CD4-positive, alpha-beta T cell (primary cell): ENCODE data around the gene ANXA4. TPM values are rescaled to one million over a fixed set of nuclear protein-coding genes. Genes with fewer than 3 reads are reported as not detected.

ENCODE experiments used
- ATAC-seq: fragments of 200-7000 bp; cut with Tn5 transposase; one replicate; pipeline ENCODE4 v1.10.0; 2022; ENCODE audit warnings: mild to moderate bottlenecking; ENCODE audit not compliant: poor library complexity
- CTCF ChIA-PET: fragments of 350-600 bp; sonication (Branson Sonifier 250); formaldehyde crosslinking; loops from one replicate; lab custom pipeline; 2021; ENCODE audit warnings: antibody characterized with exemption, inconsistent platforms; lab: Charles Lee
- POLR2A ChIA-PET: fragments of 350-600 bp; sonication (Branson Sonifier 250); formaldehyde crosslinking; loops from one replicate; lab custom pipeline; 2021; ENCODE audit warnings: antibody characterized with exemption, inconsistent platforms; lab: Charles Lee
- DNase-seq, 14 experiments: peaks; one replicate each; pipeline ENCODE4 v3.0.0-alpha.2; 2013 to 2020; ENCODE audit warnings: mixed read lengths in 2 of 14
- H3K27ac ChIP-seq, 2 donors: one replicate each; pipeline versions ENCODE4 v1.5.1 to v1.7.0; 2013; ENCODE audit warnings: low read length in 2 of 2, low read depth in 1 of 2, mild to moderate bottlenecking in 1 of 2
- H3K27me3 ChIP-seq, 2 experiments: 1 replicate in 1 of 2; 2 replicates in 1 of 2; pipeline versions ENCODE4 v1.6.1 to v1.7.0; 2013; ENCODE audit warnings: low read length in 2 of 2, control low read depth in 1 of 2, mild to moderate bottlenecking in 1 of 2, moderate library complexity in 1 of 2; ENCODE audit not compliant: insufficient read depth in 2 of 2, control insufficient read depth in 1 of 2
- H3K36me3 ChIP-seq: one replicate; pipeline ENCODE4 v1.6.1; 2013; ENCODE audit warnings: low read length, control low read depth; ENCODE audit not compliant: insufficient read depth
- H3K4me1 ChIP-seq: one replicate; pipeline ENCODE4 v1.6.1; 2013; ENCODE audit warnings: low read length, control low read depth; ENCODE audit not compliant: insufficient read depth
- H3K4me3 ChIP-seq: one replicate; pipeline ENCODE4 v1.5.1; 2013; ENCODE audit warnings: mild to moderate bottlenecking, low read length, moderate library complexity
- H3K9me3 ChIP-seq, 2 experiments: 1 replicate in 1 of 2; 2 replicates in 1 of 2; pipeline versions ENCODE4 v1.6.1 to v1.7.0; 2013; ENCODE audit warnings: low read length in 2 of 2, mild to moderate bottlenecking in 2 of 2, control low read depth in 1 of 2, moderate library complexity in 1 of 2; ENCODE audit not compliant: control insufficient read depth in 1 of 2, insufficient read depth in 1 of 2
- H3K27ac Mint-ChIP-seq: one replicate; pipeline ENCODE4 v1.8.0; 2020; ENCODE audit warnings: mixed read lengths
- H3K27me3 Mint-ChIP-seq: one replicate; pipeline ENCODE4 v1.8.0; 2021; ENCODE audit warnings: mixed read lengths
- H3K36me3 Mint-ChIP-seq: one replicate; pipeline ENCODE4 v1.8.0; 2021; ENCODE audit warnings: low read depth, mixed read lengths
- H3K4me1 Mint-ChIP-seq: one replicate; pipeline ENCODE4 v1.8.0; 2021; ENCODE audit warnings: low read depth, mixed read lengths
- H3K4me3 Mint-ChIP-seq: one replicate; pipeline ENCODE4 v1.8.0; 2020; ENCODE audit warnings: mild to moderate bottlenecking, mixed read lengths
- H3K9me3 Mint-ChIP-seq: one replicate; pipeline ENCODE4 v1.8.0; 2020; ENCODE audit warnings: mixed read lengths
- intact Hi-C, 2 experiments: fragments of 100-400 bp; cut with DNase I in 1 of 2; cut with micrococcal nuclease in 1 of 2; formaldehyde crosslinking; loops; one replicate each; pipeline versions ENCODE4 v1.15.1 to v1.9.0; 2023 to 2025; cut with DNase I, micrococcal nuclease
- total RNA-seq, 174 experiments: library from RNA in 2 of 174; stranded (reverse) in 2 of 174; gene quantifications; one replicate each; pipeline ENCODE4 v1.2.3 and lab custom pipeline; 2021 to 2026
- TF ChIP-seq, protein P1 (sequence below): fragments of 200-600 bp; IDR thresholded peaks from one replicate; pipeline ENCODE4 v1.8.0; 2022; ENCODE audit warnings: antibody characterized with exemption, mild to moderate bottlenecking

ANXA4 gene
- total RNA-seq, 2 experiments from 2014 or later, result 4.0 to 5.3 TPM

DNA sequence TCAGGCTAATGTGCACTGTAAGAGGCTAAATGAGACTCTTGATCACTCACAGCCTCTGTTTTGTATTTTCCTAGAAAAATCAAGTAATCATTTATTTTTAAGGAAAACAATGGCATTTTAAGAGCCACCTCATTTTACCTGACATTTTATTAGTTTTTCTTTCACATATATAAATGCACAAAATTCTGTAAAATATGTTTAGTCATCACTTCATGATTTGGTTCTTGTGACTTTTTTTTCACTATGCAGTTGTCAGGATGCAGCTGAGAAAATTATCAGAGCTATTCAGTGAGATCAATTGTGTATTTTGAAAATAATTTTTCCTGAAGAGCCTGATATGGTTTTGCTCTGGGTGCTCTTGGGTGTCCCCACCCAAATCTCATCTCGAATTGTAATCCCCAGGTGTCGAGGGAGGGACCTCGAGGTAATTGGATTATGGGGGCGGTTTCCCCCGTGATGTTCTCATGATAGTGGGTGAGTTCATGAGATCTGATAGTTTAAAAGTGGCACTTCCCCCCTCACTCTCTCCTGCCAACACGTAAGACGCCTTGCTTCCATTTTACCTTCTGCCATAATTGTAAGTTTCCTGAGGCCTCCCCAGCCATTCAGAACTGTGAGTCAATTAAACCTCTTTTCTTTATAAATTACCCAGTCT is 16.1 kb upstream of the ANXA4 start:
- Mint-ChIP-seq H3K27ac (no peak overlapping the region), H3K4me3 (no peak overlapping the region), H3K9me3 (no peaks in the 10 kb centered on the region), H3K27me3 (no peaks in the 10 kb centered on the region), H3K4me1 (peaks cover 7% of the 10 kb centered on the region), H3K36me3 (no peaks in the 10 kb centered on the region)
- H3K4me1 ChIP-seq, result peaks cover 9% of the 10 kb centered on the region
- intact Hi-C loops, result loop anchor here in 1 of 2 experiments (10.0 kb wide), 1 partner anchor 169 kb away; the partner anchor contains the start of gene SNRNP27
- ATAC-seq, result no peak
- TF ChIP-seq, protein P1, sequence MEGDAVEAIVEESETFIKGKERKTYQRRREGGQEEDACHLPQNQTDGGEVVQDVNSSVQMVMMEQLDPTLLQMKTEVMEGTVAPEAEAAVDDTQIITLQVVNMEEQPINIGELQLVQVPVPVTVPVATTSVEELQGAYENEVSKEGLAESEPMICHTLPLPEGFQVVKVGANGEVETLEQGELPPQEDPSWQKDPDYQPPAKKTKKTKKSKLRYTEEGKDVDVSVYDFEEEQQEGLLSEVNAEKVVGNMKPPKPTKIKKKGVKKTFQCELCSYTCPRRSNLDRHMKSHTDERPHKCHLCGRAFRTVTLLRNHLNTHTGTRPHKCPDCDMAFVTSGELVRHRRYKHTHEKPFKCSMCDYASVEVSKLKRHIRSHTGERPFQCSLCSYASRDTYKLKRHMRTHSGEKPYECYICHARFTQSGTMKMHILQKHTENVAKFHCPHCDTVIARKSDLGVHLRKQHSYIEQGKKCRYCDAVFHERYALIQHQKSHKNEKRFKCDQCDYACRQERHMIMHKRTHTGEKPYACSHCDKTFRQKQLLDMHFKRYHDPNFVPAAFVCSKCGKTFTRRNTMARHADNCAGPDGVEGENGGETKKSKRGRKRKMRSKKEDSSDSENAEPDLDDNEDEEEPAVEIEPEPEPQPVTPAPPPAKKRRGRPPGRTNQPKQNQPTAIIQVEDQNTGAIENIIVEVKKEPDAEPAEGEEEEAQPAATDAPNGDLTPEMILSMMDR, result no peak
- H3K27me3 ChIP-seq, result no peaks in the 10 kb centered on the region
- no peak for DNase-seq
- H3K9me3 ChIP-seq, result no peaks in the 10 kb centered on the region
- ChIA-PET CTCF (interaction anchor here (1.0 to 3.4 kb wide), 5 partner anchors 10 to 147 kb away, joined by 3 to 81 read pairs (median 5); no protein-coding TSS in a partner anchor), POLR2A (interaction anchor here (1.0 to 2.8 kb wide), 4 partner anchors 16 to 161 kb away, joined by 3 to 16 read pairs (median 5); no protein-coding TSS in a partner anchor)
- H3K4me3 ChIP-seq, result no peak overlapping the region
- no peaks in the 10 kb centered on the region for H3K36me3 ChIP-seq
- H3K27ac ChIP-seq, result no peak overlapping the region

DNA sequence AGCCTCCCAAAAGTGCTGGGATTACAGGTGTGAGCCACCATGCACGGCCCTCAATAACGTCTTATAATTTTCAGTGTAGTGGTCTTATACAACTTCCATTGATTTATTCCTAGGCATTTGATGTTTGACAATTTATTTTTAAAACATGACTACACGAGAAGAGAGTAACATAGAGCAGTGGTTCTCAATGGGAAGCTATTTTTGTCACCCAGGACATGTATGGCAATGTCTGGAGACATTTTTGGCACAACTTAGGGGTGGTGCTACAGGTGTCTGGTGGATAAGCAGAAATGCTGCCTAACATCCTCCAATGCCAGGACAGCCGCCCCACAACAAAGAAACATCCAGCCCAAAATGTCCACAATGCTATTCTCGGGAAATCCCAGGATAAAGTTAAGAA is 12.7 kb upstream of the ANXA4 start:
- intact Hi-C loops, result loop anchor here in 1 of 2 experiments (10.0 kb wide), 1 partner anchor 166 kb away; the partner anchor contains the start of gene SNRNP27
- Histone ChIP-seq H3K36me3 (no peaks in the 10 kb centered on the region), H3K4me1 (peaks cover 8% of the 10 kb centered on the region), H3K27me3 (no peaks in the 10 kb centered on the region), H3K27ac (no peak overlapping the region), H3K9me3 (no peaks in the 10 kb centered on the region), H3K4me3 (no peak overlapping the region)
- Mint-ChIP-seq H3K4me1 (peaks cover 7% of the 10 kb centered on the region), H3K4me3 (no peak overlapping the region), H3K27me3 (no peaks in the 10 kb centered on the region), H3K9me3 (no peaks in the 10 kb centered on the region), H3K36me3 (no peaks in the 10 kb centered on the region), H3K27ac (no peak overlapping the region)
- TF ChIP-seq, protein P1, result no peak
- no peak for DNase-seq
- no peak for ATAC-seq
- POLR2A ChIA-PET, result no interaction called here
- CTCF ChIA-PET, result no interaction called here

DNA sequence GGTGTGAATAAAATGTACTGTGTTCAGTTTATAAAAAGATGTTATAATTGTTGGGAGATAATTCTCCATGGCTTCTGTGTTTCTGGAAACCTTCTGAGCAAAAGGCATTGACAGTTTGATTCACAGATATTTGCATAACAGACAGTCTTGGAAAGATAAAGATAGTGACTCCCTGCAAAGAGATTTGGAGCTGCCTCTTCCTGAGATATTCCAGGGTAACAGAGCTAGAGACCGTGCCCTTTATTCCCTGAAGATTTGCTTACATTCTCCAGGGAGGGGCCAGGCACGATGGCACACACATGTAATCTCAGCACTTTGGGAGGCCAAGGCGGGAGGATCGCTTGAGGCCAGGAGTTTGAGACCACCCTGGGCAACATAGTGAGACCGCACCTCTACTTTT is 12.2 kb upstream of the ANXA4 start:
- H3K36me3 ChIP-seq, result no peaks in the 10 kb centered on the region
- H3K27me3 ChIP-seq, result no peaks in the 10 kb centered on the region
- no peaks in the 10 kb centered on the region for H3K9me3 ChIP-seq
- H3K4me3 ChIP-seq, result no peak overlapping the region
- H3K27ac ChIP-seq, result no peak overlapping the region
- ATAC-seq (no peak), DNase-seq (no peak)
- no peaks in the 10 kb centered on the region for H3K27me3 Mint-ChIP-seq
- H3K4me1 ChIP-seq, result peaks cover 3% of the 10 kb centered on the region
- H3K9me3 Mint-ChIP-seq, result no peaks in the 10 kb centered on the region
- H3K27ac Mint-ChIP-seq, result no peak overlapping the region
- intact Hi-C loops, result loop anchor here in 1 of 2 experiments (10.0 kb wide), 1 partner anchor 165 kb away; the partner anchor contains the start of gene SNRNP27
- ChIA-PET CTCF (no interaction called here), POLR2A (no interaction called here)
- TF ChIP-seq, protein P1, result no peak
- H3K4me3 Mint-ChIP-seq, result no peak overlapping the region
- H3K36me3 Mint-ChIP-seq, result no peaks in the 10 kb centered on the region
- peaks cover 3% of the 10 kb centered on the region for H3K4me1 Mint-ChIP-seq
